IMR-90 (cell line): ENCODE data around the gene YPEL2. TPM values are rescaled to one million over a fixed set of nuclear protein-coding genes. Genes with fewer than 3 reads are reported as not detected.

Source experiments
- ATAC-seq: fragments of 200-7000 bp; cut with Tn5 transposase; 2 replicates; pipeline ENCODE4 v1.9.1; 2020; ENCODE audit warnings: low read depth, mild to moderate bottlenecking, moderate library complexity
- BruUV-seq: library from RNA; stranded (reverse); fragments of 400-500 nt; replicated peaks from 2 replicates; lab custom pipeline; 2021; lab: Mats Ljungman, UMichigan
- CTCF ChIA-PET: fragments of 300-600 bp; formaldehyde crosslinking; extraction: SDS; loops from one replicate; lab custom pipeline; 2021; ENCODE audit warnings: antibody characterized with exemption; lab: Yijun Ruan, JAX
- POLR2A ChIA-PET: fragments of 300-600 bp; sonication (Branson Sonifier 250); formaldehyde crosslinking; loops from one replicate; lab custom pipeline; 2022; ENCODE audit warnings: antibody characterized with exemption; ENCODE audit not compliant: unreplicated experiment; lab: Charles Lee
- DNase-seq: peaks from one replicate; pipeline ENCODE4 v3.0.0; 2013
- H2AFZ ChIP-seq: replicated peaks from 2 replicates; pipeline ENCODE3; 2013; ENCODE audit warnings: low read length, mild to moderate bottlenecking; ENCODE audit not compliant: poor library complexity
- H2AK5ac ChIP-seq: 2 replicates; pipeline ENCODE4 v1.6.1; 2013; ENCODE audit warnings: low read depth, low read length, inconsistent platforms
- H2AK9ac ChIP-seq: replicated peaks from 2 replicates; pipeline ENCODE3; 2013; ENCODE audit warnings: mild to moderate bottlenecking, low read depth, low read length, moderate library complexity; ENCODE audit not compliant: poor library complexity
- H2BK120ac ChIP-seq: 2 replicates; pipeline ENCODE4 v1.6.1; 2013; ENCODE audit warnings: low read depth, low read length, inconsistent platforms
- H2BK15ac ChIP-seq: 3 replicates; pipeline ENCODE4 v1.6.1; 2013; ENCODE audit warnings: low read depth, low read length, inconsistent platforms
- H2BK20ac ChIP-seq: 2 replicates; pipeline ENCODE4 v1.6.1; 2013; ENCODE audit warnings: low read depth, mild to moderate bottlenecking, inconsistent platforms, low read length, moderate library complexity
- H2BK5ac ChIP-seq: 2 replicates; pipeline ENCODE4 v1.6.1; 2013; ENCODE audit warnings: mild to moderate bottlenecking, low read depth, low read length, inconsistent platforms; ENCODE audit not compliant: poor library complexity, severe bottlenecking
- H3K14ac ChIP-seq: replicated peaks from 2 replicates; pipeline ENCODE4 v1.6.1; 2013; ENCODE audit warnings: low read depth, low read length, inconsistent platforms
- H3K18ac ChIP-seq: 2 replicates; pipeline ENCODE4 v1.6.1; 2013; ENCODE audit warnings: low read depth, low read length, control low read depth
- H3K23ac ChIP-seq: 2 replicates; pipeline ENCODE4 v1.6.1; 2013; ENCODE audit warnings: low read depth, low read length, inconsistent platforms
- H3K27ac ChIP-seq: 2 replicates; pipeline ENCODE4 v1.5.1; 2013; ENCODE audit warnings: mild to moderate bottlenecking, control low read depth, low read length; ENCODE audit not compliant: insufficient read depth
- H3K27me3 ChIP-seq: 2 replicates; pipeline ENCODE4 v1.6.1; 2013; ENCODE audit warnings: low read length; ENCODE audit not compliant: control insufficient read depth, insufficient read depth
- H3K36me3 ChIP-seq: 2 replicates; pipeline ENCODE4 v1.6.1; 2013; ENCODE audit warnings: low read length, mixed read lengths; ENCODE audit not compliant: control insufficient read depth, insufficient read depth
- H3K4ac ChIP-seq: 2 replicates; pipeline ENCODE4 v1.6.1; 2013; ENCODE audit warnings: low read depth, low read length, inconsistent platforms
- H3K4me1 ChIP-seq: 2 replicates; pipeline ENCODE4 v1.6.1; 2013; ENCODE audit warnings: low read length, mixed read lengths; ENCODE audit not compliant: control insufficient read depth, insufficient read depth
- H3K4me2 ChIP-seq: 2 replicates; pipeline ENCODE4 v1.6.1; 2013; ENCODE audit warnings: low read depth, mild to moderate bottlenecking, control low read depth, low read length, moderate library complexity
- H3K4me3 ChIP-seq: 2 replicates; pipeline ENCODE4 v1.5.1; 2013; ENCODE audit warnings: low read depth, mild to moderate bottlenecking, control low read depth, low read length, moderate library complexity; ENCODE audit not compliant: insufficient read depth
- H3K56ac ChIP-seq: 2 replicates; pipeline ENCODE4 v1.6.1; 2013; ENCODE audit warnings: low read length, inconsistent platforms; ENCODE audit not compliant: insufficient read depth; ENCODE audit errors: extremely low read depth
- H3K79me1 ChIP-seq, 2 experiments: 2 replicates each; pipeline ENCODE4 v1.6.1; 2013; ENCODE audit warnings: low read length in 2 of 2, inconsistent platforms in 1 of 2, low read depth in 1 of 2
- H3K9ac ChIP-seq: 2 replicates; pipeline ENCODE4 v1.6.1; 2013; ENCODE audit warnings: low read depth, low read length, control low read depth
- H3K9me1 ChIP-seq: 2 replicates; pipeline ENCODE4 v1.6.1; 2013; ENCODE audit warnings: low read length, inconsistent platforms; ENCODE audit not compliant: insufficient read depth
- H3K9me3 ChIP-seq: 2 replicates; pipeline ENCODE4 v1.6.1; 2013; ENCODE audit warnings: low read length; ENCODE audit not compliant: control insufficient read depth, insufficient read depth
- H4K20me1 ChIP-seq: 2 replicates; pipeline ENCODE4 v1.6.1; 2013; ENCODE audit warnings: low read length, inconsistent platforms; ENCODE audit not compliant: insufficient read depth
- H4K5ac ChIP-seq: 2 replicates; pipeline ENCODE4 v1.6.1; 2013; ENCODE audit warnings: mild to moderate bottlenecking, low read depth, low read length, control low read depth
- H4K8ac ChIP-seq, 2 experiments: 2 replicates each; pipeline ENCODE4 v1.6.1; 2013; ENCODE audit warnings: low read depth in 2 of 2, low read length in 2 of 2, control low read depth in 1 of 2, inconsistent platforms in 1 of 2
- H4K91ac ChIP-seq: 2 replicates; pipeline ENCODE4 v1.6.1; 2013; ENCODE audit warnings: low read depth, low read length, inconsistent platforms; ENCODE audit not compliant: insufficient read depth
- FOS ChIP-seq: fragments of 150-350 bp; IDR thresholded peaks from 2 replicates; pipeline ENCODE4 v1.6.1; 2016; ENCODE audit warnings: low read depth, low read length
- MAFK ChIP-seq: IDR thresholded peaks from 2 replicates; pipeline ENCODE4 v1.6.1; 2012; ENCODE audit warnings: low read depth, low read length, improper control_type of control experiment
- MAZ ChIP-seq: IDR thresholded peaks from 2 replicates; pipeline ENCODE4 v1.6.1; 2012; ENCODE audit warnings: low read depth, mild to moderate bottlenecking, low read length, improper control_type of control experiment, moderate library complexity, borderline replicate concordance
- NFE2L2 ChIP-seq: fragments of 150-350 bp; IDR thresholded peaks from 2 replicates; pipeline ENCODE4 v1.6.1; 2016; ENCODE audit warnings: low read depth, mild to moderate bottlenecking, low read length
- RFX5 ChIP-seq: IDR thresholded peaks from 2 replicates; pipeline ENCODE4 v1.8.0; 2012; ENCODE audit warnings: low read depth, mild to moderate bottlenecking, low read length, moderate library complexity
- WGBS, 2 experiments: methylation state at CpG; one replicate each; pipeline versions ENCODE4 v1.1.5 to v1.1.7; 2013; ENCODE audit warnings: missing lambda C conversion rate in 2 of 2; ENCODE audit not compliant: insufficient read length in 1 of 2; ENCODE audit errors: extremely low coverage in 2 of 2; 5-methylcytosine and 5-hydroxymethylcytosine counted together
- dilution Hi-C: fragments of 300-500 bp; cut with HindIII; formaldehyde crosslinking; loops from one replicate; pipeline ENCODE4 v1.14.3; 2018; ENCODE audit warnings: low sequenced_read_pairs; ENCODE audit not compliant: unreplicated experiment
- in situ Hi-C: fragments of 300-500 bp; cut with MboI; formaldehyde crosslinking; loops from 3 replicates; pipeline ENCODE4 v1.14.3; 2019; ENCODE audit warnings: low sequenced_read_pairs, inconsistent platforms, mixed read lengths
- intact Hi-C: fragments of 100-400 bp; cut with micrococcal nuclease; formaldehyde crosslinking; loops from 2 replicates; pipeline ENCODE4 v1.10.0; 2022
- polyA plus RNA-seq, 3 experiments: library from polyadenylated mRNA; depleted of rRNA; stranded (reverse); fragments of >200 nt; gene quantifications; 2 replicates each; pipeline ENCODE4 v1.2.3, GENCODE V29; 2012; ENCODE audit warnings: low replicate concordance in 1 of 3
- total RNA-seq: library from RNA; depleted of rRNA; stranded (reverse); fragments of >200 nt; gene quantifications from 2 replicates; pipeline ENCODE4 v1.2.3, GENCODE V29; 2012
- TF ChIP-seq, protein P1 (sequence below): fragments of 150-350 bp; IDR thresholded peaks from 2 replicates; pipeline ENCODE4 v1.6.1; 2017; ENCODE audit warnings: mild to moderate bottlenecking, antibody characterized with exemption, low read length, low read depth

YPEL2 gene
- total and polyA plus RNA-seq, 2 of the 4 experiments (the other 2 are of a cell fraction) = 2.3 to 3.4 TPM

DNA sequence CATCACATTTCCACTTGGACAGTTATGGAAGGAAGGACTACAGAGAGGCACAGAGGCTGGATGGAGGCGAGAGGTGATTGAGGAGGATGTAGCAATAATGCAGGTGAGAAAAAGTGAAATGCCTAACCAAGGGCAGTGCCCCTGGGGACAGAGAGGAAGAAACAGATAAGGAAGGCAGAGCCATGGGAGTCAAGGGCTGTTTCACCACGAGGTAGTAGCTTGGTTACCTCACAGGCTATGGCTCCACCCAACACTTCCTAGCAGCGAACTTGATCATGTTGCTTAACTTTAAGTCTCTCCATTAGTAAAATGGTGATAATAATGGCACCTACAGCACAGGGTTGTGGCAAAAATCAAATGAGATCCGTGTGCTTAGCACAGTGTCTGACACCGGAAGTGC lies 83.9 kb downstream of the YPEL2 start:
- DNase-seq (no peak), ATAC-seq (no peak)
- H2AK5ac ChIP-seq = no peak overlapping the region
- H3K27me3 ChIP-seq = peaks cover 24% of the 10 kb centered on the region
- H4K5ac ChIP-seq = no peak overlapping the region
- no peak overlapping the region for H3K4me3 ChIP-seq
- no peak overlapping the region for H3K56ac ChIP-seq
- H3K23ac ChIP-seq = no peak overlapping the region
- H2AK9ac ChIP-seq = no peak overlapping the region
- H2BK120ac ChIP-seq = no peak overlapping the region
- H3K4ac ChIP-seq = no peak overlapping the region
- no peaks in the 10 kb centered on the region; the same call in 1 of the 2 replicates for H3K9me1 ChIP-seq
- no peaks in the 10 kb centered on the region for H4K20me1 ChIP-seq
- no peak for TF ChIP-seq MAZ
- TF ChIP-seq, protein P1, sequence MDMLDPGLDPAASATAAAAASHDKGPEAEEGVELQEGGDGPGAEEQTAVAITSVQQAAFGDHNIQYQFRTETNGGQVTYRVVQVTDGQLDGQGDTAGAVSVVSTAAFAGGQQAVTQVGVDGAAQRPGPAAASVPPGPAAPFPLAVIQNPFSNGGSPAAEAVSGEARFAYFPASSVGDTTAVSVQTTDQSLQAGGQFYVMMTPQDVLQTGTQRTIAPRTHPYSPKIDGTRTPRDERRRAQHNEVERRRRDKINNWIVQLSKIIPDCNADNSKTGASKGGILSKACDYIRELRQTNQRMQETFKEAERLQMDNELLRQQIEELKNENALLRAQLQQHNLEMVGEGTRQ = no peak
- no peak for TF ChIP-seq NFE2L2
- no peak for TF ChIP-seq FOS
- TF ChIP-seq MAFK = no peak
- TF ChIP-seq RFX5 = no peak
- no peak overlapping the region for H2AFZ ChIP-seq
- intact Hi-C loops = no loop called here
- H3K36me3 ChIP-seq = no peaks in the 10 kb centered on the region
- no TSS peak for BruUV-seq
- WGBS, 2 experiments = no CpG with 5 or more reads among the region's 5 CpGs
- H3K9me3 ChIP-seq = no peaks in the 10 kb centered on the region
- CTCF ChIA-PET = interaction anchor here (1.1 kb wide), 1 partner anchor 37 kb away, joined by 3 read pairs; no protein-coding TSS in a partner anchor
- H3K14ac ChIP-seq = no peak overlapping the region
- H2BK5ac ChIP-seq = no peak overlapping the region
- no peak overlapping the region for H3K27ac ChIP-seq
- no peak overlapping the region for H3K18ac ChIP-seq
- no peaks in the 10 kb centered on the region for H3K4me1 ChIP-seq
- in situ Hi-C loops = no loop called here
- POLR2A ChIA-PET = no interaction called here
- H2BK15ac ChIP-seq = no peak overlapping the region
- no peak overlapping the region for H4K8ac ChIP-seq
- H3K4me2 ChIP-seq = no peak overlapping the region
- no peak overlapping the region for H2BK20ac ChIP-seq
- dilution Hi-C loops = no loop called here
- no peak overlapping the region for H3K9ac ChIP-seq
- no peak overlapping the region for H4K91ac ChIP-seq
- no peaks in the 10 kb centered on the region for H3K79me1 ChIP-seq
